ENCODE measurements around the gene SKIL. TPM values are rescaled to one million over a fixed set of nuclear protein-coding genes. Genes with fewer than 3 reads are reported as not detected.

SKIL gene
- total and polyA plus RNA-seq, 2 experiments from 2014 or later = 141 to 358 TPM

DNA sequence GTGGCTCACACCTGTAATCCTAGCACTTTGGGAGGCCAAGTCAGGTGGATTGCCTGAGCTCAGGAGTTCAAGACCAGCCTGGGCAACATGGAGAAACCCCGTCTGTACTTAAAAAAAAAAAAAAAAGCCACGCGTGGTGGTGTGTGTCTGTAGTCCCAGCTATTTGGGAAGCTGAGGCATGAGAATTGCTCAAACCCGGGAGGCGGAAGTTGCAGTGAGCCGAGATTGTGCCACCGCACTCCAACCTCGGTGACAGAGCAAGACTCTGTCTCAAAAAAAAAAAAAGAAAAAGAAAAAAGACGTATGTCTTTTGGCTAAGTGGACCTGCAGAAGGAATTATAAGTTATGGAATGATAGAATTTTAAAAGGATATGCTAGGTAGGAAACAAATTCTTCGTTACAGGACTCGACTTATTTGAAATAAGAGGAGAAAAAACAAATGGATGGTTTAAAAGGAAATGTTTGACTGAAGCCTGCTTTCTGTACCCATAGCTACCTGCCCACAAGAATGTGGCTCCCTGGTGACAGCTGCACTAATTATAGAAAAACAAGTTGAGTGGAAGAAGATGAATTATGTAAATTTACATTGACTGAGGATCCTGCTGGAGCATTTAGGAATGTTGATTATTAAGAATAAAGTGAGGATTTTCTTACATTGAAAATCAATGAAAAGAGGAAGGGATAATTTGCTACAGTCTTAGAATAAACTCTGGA, 36.0 kb upstream of the SKIL start (continued):
- TF ChIP-seq, protein P1, sequence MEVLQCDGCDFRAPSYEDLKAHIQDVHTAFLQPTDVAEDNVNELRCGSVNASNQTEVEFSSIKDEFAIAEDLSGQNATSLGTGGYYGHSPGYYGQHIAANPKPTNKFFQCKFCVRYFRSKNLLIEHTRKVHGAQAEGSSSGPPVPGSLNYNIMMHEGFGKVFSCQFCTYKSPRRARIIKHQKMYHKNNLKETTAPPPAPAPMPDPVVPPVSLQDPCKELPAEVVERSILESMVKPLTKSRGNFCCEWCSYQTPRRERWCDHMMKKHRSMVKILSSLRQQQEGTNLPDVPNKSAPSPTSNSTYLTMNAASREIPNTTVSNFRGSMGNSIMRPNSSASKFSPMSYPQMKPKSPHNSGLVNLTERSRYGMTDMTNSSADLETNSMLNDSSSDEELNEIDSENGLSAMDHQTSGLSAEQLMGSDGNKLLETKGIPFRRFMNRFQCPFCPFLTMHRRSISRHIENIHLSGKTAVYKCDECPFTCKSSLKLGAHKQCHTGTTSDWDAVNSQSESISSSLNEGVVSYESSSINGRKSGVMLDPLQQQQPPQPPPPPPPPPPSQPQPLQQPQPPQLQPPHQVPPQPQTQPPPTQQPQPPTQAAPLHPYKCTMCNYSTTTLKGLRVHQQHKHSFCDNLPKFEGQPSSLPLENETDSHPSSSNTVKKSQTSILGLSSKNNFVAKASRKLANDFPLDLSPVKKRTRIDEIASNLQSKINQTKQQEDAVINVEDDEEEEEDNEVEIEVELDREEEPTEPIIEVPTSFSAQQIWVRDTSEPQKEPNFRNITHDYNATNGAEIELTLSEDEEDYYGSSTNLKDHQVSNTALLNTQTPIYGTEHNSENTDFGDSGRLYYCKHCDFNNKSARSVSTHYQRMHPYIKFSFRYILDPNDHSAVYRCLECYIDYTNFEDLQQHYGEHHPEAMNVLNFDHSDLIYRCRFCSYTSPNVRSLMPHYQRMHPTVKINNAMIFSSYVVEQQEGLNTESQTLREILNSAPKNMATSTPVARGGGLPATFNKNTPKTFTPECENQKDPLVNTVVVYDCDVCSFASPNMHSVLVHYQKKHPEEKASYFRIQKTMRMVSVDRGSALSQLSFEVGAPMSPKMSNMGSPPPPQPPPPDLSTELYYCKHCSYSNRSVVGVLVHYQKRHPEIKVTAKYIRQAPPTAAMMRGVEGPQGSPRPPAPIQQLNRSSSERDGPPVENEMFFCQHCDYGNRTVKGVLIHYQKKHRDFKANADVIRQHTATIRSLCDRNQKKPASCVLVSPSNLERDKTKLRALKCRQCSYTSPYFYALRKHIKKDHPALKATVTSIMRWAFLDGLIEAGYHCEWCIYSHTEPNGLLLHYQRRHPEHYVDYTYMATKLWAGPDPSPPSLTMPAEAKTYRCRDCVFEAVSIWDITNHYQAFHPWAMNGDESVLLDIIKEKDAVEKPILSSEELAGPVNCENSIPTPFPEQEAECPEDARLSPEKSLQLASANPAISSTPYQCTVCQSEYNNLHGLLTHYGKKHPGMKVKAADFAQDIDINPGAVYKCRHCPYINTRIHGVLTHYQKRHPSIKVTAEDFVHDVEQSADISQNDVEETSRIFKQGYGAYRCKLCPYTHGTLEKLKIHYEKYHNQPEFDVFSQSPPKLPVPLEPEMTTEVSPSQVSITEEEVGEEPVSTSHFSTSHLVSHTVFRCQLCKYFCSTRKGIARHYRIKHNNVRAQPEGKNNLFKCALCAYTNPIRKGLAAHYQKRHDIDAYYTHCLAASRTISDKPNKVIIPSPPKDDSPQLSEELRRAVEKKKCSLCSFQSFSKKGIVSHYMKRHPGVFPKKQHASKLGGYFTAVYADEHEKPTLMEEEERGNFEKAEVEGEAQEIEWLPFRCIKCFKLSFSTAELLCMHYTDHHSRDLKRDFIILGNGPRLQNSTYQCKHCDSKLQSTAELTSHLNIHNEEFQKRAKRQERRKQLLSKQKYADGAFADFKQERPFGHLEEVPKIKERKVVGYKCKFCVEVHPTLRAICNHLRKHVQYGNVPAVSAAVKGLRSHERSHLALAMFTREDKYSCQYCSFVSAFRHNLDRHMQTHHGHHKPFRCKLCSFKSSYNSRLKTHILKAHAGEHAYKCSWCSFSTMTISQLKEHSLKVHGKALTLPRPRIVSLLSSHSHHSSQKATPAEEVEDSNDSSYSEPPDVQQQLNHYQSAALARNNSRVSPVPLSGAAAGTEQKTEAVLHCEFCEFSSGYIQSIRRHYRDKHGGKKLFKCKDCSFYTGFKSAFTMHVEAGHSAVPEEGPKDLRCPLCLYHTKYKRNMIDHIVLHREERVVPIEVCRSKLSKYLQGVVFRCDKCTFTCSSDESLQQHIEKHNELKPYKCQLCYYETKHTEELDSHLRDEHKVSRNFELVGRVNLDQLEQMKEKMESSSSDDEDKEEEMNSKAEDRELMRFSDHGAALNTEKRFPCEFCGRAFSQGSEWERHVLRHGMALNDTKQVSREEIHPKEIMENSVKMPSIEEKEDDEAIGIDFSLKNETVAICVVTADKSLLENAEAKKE (CRISPR knock-in tag; IDR thresholded peaks at IDR 0.05) = no peak
- TF ChIP-seq, protein P2, sequence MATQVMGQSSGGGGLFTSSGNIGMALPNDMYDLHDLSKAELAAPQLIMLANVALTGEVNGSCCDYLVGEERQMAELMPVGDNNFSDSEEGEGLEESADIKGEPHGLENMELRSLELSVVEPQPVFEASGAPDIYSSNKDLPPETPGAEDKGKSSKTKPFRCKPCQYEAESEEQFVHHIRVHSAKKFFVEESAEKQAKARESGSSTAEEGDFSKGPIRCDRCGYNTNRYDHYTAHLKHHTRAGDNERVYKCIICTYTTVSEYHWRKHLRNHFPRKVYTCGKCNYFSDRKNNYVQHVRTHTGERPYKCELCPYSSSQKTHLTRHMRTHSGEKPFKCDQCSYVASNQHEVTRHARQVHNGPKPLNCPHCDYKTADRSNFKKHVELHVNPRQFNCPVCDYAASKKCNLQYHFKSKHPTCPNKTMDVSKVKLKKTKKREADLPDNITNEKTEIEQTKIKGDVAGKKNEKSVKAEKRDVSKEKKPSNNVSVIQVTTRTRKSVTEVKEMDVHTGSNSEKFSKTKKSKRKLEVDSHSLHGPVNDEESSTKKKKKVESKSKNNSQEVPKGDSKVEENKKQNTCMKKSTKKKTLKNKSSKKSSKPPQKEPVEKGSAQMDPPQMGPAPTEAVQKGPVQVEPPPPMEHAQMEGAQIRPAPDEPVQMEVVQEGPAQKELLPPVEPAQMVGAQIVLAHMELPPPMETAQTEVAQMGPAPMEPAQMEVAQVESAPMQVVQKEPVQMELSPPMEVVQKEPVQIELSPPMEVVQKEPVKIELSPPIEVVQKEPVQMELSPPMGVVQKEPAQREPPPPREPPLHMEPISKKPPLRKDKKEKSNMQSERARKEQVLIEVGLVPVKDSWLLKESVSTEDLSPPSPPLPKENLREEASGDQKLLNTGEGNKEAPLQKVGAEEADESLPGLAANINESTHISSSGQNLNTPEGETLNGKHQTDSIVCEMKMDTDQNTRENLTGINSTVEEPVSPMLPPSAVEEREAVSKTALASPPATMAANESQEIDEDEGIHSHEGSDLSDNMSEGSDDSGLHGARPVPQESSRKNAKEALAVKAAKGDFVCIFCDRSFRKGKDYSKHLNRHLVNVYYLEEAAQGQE (IDR thresholded peaks at IDR 0.05; ENCODE audit: unreplicated experiment) = no peak
- TF ChIP-seq, protein P3, sequence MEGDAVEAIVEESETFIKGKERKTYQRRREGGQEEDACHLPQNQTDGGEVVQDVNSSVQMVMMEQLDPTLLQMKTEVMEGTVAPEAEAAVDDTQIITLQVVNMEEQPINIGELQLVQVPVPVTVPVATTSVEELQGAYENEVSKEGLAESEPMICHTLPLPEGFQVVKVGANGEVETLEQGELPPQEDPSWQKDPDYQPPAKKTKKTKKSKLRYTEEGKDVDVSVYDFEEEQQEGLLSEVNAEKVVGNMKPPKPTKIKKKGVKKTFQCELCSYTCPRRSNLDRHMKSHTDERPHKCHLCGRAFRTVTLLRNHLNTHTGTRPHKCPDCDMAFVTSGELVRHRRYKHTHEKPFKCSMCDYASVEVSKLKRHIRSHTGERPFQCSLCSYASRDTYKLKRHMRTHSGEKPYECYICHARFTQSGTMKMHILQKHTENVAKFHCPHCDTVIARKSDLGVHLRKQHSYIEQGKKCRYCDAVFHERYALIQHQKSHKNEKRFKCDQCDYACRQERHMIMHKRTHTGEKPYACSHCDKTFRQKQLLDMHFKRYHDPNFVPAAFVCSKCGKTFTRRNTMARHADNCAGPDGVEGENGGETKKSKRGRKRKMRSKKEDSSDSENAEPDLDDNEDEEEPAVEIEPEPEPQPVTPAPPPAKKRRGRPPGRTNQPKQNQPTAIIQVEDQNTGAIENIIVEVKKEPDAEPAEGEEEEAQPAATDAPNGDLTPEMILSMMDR (conservative IDR thresholded peaks at IDR 0.05; ENCODE audit: low read depth in 2 of 2) = no peak

Data from GM23338 (cell line).